Lower lobe of right lung (tissue), 2 donors: Measurements from ENCODE around the gene SBSN. TPM values are rescaled to one million over a fixed set of nuclear protein-coding genes. Genes with fewer than 3 reads are reported as not detected.

ENCODE experiments used
- ATAC-seq, 2 donors: fragments of 200-7000 bp; cut with Tn5 transposase; one replicate each; pipeline ENCODE4 v1.9.1; 2020 to 2022; ENCODE audit warnings: mild to moderate bottlenecking in 2 of 2, moderate library complexity in 2 of 2
- DNase-seq: peaks from one replicate; pipeline ENCODE4 v3.0.0-alpha.2; 2020
- H3K27ac ChIP-seq: fragments of 200-600 bp; one replicate; pipeline ENCODE4 v1.8.0; 2022
- H3K27me3 ChIP-seq: fragments of 200-600 bp; one replicate; pipeline ENCODE4 v1.8.0; 2022; ENCODE audit warnings: low read depth
- H3K36me3 ChIP-seq: fragments of 200-600 bp; one replicate; pipeline ENCODE4 v1.8.0; 2022; ENCODE audit warnings: mild to moderate bottlenecking
- H3K4me1 ChIP-seq: fragments of 200-600 bp; one replicate; pipeline ENCODE4 v1.8.0; 2022
- H3K4me3 ChIP-seq: fragments of 200-600 bp; one replicate; pipeline ENCODE4 v1.8.0; 2022; ENCODE audit warnings: mild to moderate bottlenecking
- H3K9me3 ChIP-seq: fragments of 200-600 bp; one replicate; pipeline ENCODE4 v1.8.0; 2022
- intact Hi-C: fragments of 100-400 bp; cut with DNase I; formaldehyde crosslinking; loops from one replicate; pipeline ENCODE4 v1.11.0; 2022
- total RNA-seq: library from RNA; stranded (reverse); fragmentation: NEBNext Ultra II Directional; extraction: Animal tissue kit (Norgen Biotek cat#: 25700); gene quantifications from one replicate; pipeline ENCODE4 v1.2.1, GENCODE V29; 2021
- TF ChIP-seq, protein P1 (sequence below): fragments of 200-600 bp; IDR thresholded peaks from one replicate; pipeline ENCODE4 v1.8.0; 2022; ENCODE audit warnings: antibody characterized with exemption, mild to moderate bottlenecking
- donor health status: DM: no; HTN: yes; CAD: no; lungs with severe emphysema.

SBSN gene
- total RNA-seq, 1 donor from 2014 or later = not detected

DNA sequence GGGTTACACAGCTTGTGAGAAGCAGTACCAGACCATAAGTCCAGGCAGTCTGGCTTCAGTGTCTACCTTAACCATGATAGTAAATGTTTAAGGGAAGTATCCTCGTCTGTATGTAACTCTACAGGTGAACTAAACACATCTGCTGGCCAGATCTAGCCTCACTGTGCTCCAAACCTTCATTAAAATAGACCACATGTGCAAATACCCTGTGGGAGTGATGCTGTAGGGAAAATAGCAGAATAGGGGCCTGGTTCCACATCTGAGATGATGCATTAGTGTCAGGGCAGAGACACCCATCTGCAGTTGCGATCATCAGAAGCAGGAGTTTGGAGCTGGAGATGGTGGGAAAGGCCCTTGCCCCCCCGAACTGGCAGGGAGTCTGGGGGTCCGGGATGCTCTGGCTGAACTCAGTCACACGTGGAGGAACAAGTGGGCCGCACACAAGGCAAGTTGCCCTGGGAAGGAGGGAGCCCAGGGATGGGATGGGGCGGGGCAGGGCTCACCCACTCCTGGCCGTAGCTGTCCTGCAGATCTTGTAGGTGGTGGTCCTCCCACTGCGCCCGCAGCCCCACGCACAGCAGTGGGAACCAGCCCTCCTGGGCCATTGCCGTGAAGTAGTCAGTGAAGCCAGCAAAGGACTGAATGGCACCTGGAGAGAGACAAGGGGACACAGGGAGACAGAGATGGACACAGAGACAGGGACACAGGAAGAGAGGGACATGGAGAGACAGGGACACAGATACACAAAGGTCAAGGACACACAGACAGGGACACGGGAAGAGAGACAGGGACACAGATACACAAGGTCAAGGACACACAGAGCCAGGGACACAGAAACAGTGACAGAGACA lies 24.6 kb upstream of the SBSN start:
- TF ChIP-seq, protein P1, sequence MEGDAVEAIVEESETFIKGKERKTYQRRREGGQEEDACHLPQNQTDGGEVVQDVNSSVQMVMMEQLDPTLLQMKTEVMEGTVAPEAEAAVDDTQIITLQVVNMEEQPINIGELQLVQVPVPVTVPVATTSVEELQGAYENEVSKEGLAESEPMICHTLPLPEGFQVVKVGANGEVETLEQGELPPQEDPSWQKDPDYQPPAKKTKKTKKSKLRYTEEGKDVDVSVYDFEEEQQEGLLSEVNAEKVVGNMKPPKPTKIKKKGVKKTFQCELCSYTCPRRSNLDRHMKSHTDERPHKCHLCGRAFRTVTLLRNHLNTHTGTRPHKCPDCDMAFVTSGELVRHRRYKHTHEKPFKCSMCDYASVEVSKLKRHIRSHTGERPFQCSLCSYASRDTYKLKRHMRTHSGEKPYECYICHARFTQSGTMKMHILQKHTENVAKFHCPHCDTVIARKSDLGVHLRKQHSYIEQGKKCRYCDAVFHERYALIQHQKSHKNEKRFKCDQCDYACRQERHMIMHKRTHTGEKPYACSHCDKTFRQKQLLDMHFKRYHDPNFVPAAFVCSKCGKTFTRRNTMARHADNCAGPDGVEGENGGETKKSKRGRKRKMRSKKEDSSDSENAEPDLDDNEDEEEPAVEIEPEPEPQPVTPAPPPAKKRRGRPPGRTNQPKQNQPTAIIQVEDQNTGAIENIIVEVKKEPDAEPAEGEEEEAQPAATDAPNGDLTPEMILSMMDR = no peak
- DNase-seq (no peak), ATAC-seq (no peak)
- intact Hi-C loops = no loop called here
- H3K4me1 ChIP-seq = no peaks in the 10 kb centered on the region
- H3K9me3 ChIP-seq = no peaks in the 10 kb centered on the region
- peaks cover 6% of the 10 kb centered on the region for H3K27me3 ChIP-seq
- H3K4me3 ChIP-seq = no peak overlapping the region
- H3K27ac ChIP-seq = no peak overlapping the region
- no peaks in the 10 kb centered on the region for H3K36me3 ChIP-seq

DNA sequence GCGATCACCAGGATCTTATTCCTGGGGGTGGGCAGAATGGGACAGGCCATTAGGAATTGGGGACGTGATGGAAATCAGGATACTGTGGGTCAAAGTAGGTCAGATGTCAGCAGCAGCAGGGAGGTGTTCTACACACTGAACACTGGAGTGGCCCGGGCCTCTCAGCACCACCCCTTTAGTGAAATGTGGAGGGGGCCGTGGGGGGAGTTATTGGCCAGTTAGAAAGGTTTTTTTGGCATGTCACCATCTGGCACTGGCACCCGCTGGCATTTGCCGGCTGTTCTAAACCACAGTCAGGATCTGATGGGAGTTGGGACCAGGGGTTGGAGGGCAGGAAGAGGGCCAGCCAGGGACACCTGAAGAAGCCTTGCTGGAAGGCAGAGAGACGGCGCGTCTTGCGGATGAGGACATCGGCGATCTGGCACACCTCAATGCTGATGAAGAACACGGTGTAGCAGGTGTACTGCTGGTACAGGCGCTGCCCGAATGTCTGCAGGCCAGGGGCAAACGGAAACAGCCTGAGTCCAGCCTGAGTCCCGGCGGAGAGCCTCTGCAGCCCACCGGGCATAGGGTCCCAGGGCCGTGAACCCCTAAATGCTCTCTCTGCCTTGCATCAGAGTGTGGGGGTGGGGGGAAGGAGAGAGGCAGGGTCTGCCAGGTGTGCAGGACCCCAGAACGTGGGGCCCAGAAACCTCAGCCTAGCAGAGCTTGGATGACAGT lies 23.1 kb upstream of the SBSN start:
- H3K9me3 ChIP-seq = no peaks in the 10 kb centered on the region
- peaks cover 12% of the 10 kb centered on the region for H3K4me1 ChIP-seq
- H3K36me3 ChIP-seq = peaks cover 6% of the 10 kb centered on the region
- intact Hi-C loops = no loop called here
- TF ChIP-seq, protein P1 = no peak
- no peak overlapping the region for H3K27ac ChIP-seq
- no peak overlapping the region for H3K4me3 ChIP-seq
- ATAC-seq (no peak), DNase-seq (no peak)
- no peaks in the 10 kb centered on the region for H3K27me3 ChIP-seq

DNA sequence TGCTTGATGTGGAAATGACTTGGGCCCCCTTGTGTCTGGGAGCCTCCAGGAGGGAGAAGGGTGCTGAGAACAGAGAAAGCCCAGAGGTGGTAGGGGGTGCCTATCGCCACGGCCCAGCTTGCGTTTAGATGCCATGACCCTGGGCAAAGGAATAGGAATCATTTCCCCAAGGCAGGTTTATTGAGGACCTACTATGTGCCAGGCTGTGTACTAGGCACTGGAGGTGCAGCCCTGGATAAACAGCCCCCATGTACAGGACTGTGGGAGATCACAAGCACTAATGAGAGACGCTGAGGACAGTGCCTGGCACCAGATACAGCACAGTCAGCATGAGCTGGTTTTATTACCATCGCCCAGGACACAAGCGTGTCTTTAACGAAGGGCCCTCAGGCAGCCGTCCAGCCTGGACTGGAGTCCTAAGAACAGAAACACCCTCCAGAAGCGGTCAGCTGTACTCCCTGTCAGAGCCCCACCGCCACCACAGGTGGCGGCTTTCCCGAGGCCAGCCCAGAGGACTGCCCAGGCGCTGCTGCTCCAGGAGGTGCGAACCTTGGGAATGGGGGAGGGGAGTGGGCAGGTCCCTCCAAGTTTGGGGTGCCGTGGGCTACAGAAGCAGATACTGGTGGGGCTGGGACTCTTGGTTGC lies 21.9 kb upstream of the SBSN start:
- no peak overlapping the region for H3K27ac ChIP-seq
- ATAC-seq = no peak
- H3K4me1 ChIP-seq = peaks cover 17% of the 10 kb centered on the region
- no peak for DNase-seq
- intact Hi-C loops = no loop called here
- no peaks in the 10 kb centered on the region for H3K9me3 ChIP-seq
- no peak overlapping the region for H3K4me3 ChIP-seq
- TF ChIP-seq, protein P1 = no peak
- H3K27me3 ChIP-seq = no peaks in the 10 kb centered on the region
- peaks cover 6% of the 10 kb centered on the region for H3K36me3 ChIP-seq

DNA sequence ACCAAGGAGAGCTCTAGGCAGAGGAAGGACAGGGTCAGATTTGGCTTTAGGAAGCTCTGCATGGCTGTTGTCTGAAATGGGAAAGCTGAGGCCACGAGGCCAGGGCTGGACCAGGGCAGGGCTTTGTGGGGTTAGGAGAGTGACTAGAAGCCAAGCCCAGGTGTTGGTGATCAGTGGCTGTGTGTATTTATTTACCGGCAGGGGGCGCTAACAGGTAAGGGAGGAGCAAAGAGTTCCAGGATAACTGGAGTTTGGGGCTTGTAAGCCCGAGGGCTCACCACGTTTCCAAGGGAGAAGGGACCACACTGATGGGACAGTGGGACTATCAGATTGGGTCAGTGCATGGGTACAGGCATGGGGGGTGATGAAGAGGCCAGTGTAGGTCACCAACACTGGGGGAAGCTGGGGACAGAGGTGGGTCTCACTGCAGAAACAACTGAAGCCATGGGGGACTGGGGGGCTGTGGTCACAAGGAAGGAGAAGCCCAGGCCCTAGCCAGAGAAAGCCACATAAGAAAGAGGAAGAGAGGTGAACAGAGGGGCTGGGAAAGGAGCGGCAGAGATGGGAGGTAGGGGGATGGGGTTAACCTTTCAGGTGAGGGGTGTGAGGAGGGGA lies 21.2 kb upstream of the SBSN start:
- ATAC-seq = no peak
- intact Hi-C loops = no loop called here
- no peak overlapping the region for H3K27ac ChIP-seq

DNA sequence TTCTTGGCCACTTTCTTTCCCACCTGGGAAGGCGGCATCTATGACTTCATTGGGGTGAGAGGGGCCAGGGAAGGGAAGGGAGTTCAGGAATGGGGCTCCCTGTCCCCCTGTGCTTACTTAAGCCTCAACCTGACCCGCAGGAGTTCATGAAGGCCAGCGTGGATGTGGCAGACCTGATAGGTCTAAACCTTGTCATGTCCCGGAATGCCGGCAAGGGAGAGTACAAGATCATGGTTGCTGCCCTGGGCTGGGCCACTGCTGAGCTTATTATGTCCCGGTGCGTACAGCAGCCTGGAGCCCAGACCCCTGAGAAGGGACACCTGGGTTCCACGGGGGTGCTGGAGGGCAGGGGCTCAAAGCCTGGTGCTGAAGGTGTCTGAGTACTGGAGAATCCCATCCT lies 18.4 kb upstream of the SBSN start:
- Histone ChIP-seq H3K27ac (peak overlapping the region; percentile 92), H3K9me3 (no peaks in the 10 kb centered on the region), H3K36me3 (peaks cover 6% of the 10 kb centered on the region), H3K4me1 (peaks cover 24% of the 10 kb centered on the region), H3K4me3 (peak overlapping the region; percentile 99), H3K27me3 (no peaks in the 10 kb centered on the region)
- DNase-seq (no peak), ATAC-seq (no peak)
- intact Hi-C loops = no loop called here
- TF ChIP-seq, protein P1 = no peak

More for the DNA sequence above, 21.2 kb upstream of the SBSN start:
- Histone ChIP-seq H3K4me3 (no peak overlapping the region), H3K9me3 (no peaks in the 10 kb centered on the region), H3K36me3 (peaks cover 6% of the 10 kb centered on the region), H3K27me3 (no peaks in the 10 kb centered on the region), H3K4me1 (peaks cover 24% of the 10 kb centered on the region)
- no peak for DNase-seq
- TF ChIP-seq, protein P1 = peak; percentile 75
